ENCODE results near the gene TBCE.

Gene TBCE

GRCh38 chr1:235409042-235409820, 42.0 kb downstream of the TBCE start:
- no peak for DNase-seq (ENCODE audit: low read depth in 3 of 3)

GRCh38 chr1:235410467-235410866, 43.2 kb downstream of the TBCE start:
- DNase-seq (ENCODE audit: low read depth in 3 of 3) = no peak

- DNase-seq (ENCODE audit: low read depth in 3 of 3) = no peak
These were observed 44.6 kb downstream of the TBCE start for GRCh38 chr1:235411489-235412486.

GRCh38 chr1:235415008-235415904, 48.0 kb downstream of the TBCE start:
- peak; percentile 9 to 50 (median 30) for DNase-seq (ENCODE audit: low read depth in 3 of 3)

GRCh38 chr1:235416662-235417049, 49.4 kb downstream of the TBCE start:
- DNase-seq (ENCODE audit: low read depth in 3 of 3) = no peak

GRCh38 chr1:235417086-235417697, 50.0 kb downstream of the TBCE start:
- peak; percentile 21 to 54 (median 45) for DNase-seq (ENCODE audit: low read depth in 3 of 3)

GRCh38 chr1:235421751-235422150, 54.5 kb downstream of the TBCE start:
- DNase-seq (ENCODE audit: low read depth in 3 of 3) = no peak

- DNase-seq (ENCODE audit: low read depth in 3 of 3) = peak in 1 of 3 experiments; percentile 3
These were observed 56.0 kb downstream of the TBCE start for GRCh38 chr1:235423214-235423652.

GRCh38 chr1:235424092-235424491, 56.9 kb downstream of the TBCE start:
- DNase-seq (ENCODE audit: low read depth in 3 of 3) = no peak

- no peak for DNase-seq (ENCODE audit: low read depth in 3 of 3)
These were observed 58.1 kb downstream of the TBCE start for GRCh38 chr1:235425357-235425756.

- DNase-seq (ENCODE audit: low read depth in 3 of 3) = no peak
These were observed 58.9 kb downstream of the TBCE start for GRCh38 chr1:235426143-235426542.

GRCh38 chr1:235426680-235427079, 59.5 kb downstream of the TBCE start:
- DNase-seq (ENCODE audit: low read depth in 3 of 3) = no peak

- DNase-seq (ENCODE audit: low read depth in 3 of 3) = no peak
These were observed 60.2 kb downstream of the TBCE start for GRCh38 chr1:235427447-235427846.

- DNase-seq (ENCODE audit: low read depth in 3 of 3) = no peak
These were observed 61.9 kb downstream of the TBCE start for GRCh38 chr1:235429143-235429542.

- DNase-seq (ENCODE audit: low read depth in 3 of 3) = no peak
These were observed 63.8 kb downstream of the TBCE start for GRCh38 chr1:235430991-235431390.

- no peak for DNase-seq (ENCODE audit: low read depth in 3 of 3)
These were observed 66.8 kb downstream of the TBCE start for GRCh38 chr1:235434001-235434400.

- DNase-seq (ENCODE audit: low read depth in 3 of 3) = no peak
These were observed 74.0 kb downstream of the TBCE start for GRCh38 chr1:235441159-235441685.

GRCh38 chr1:235442788-235443429, 75.7 kb downstream of the TBCE start:
- DNase-seq (ENCODE audit: low read depth in 3 of 3) = no peak

GRCh38 chr1:235448616-235449015, 81.4 kb downstream of the TBCE start:
- no peak for DNase-seq (ENCODE audit: low read depth in 3 of 3)

- DNase-seq (ENCODE audit: low read depth in 3 of 3) = no peak
These were observed 83.2 kb downstream of the TBCE start for GRCh38 chr1:235450433-235450832.
